ENCODE data around the gene AHNAK. TPM values are rescaled to one million over a fixed set of nuclear protein-coding genes. Genes with fewer than 3 reads are reported as not detected.

Gene AHNAK
- total and polyA plus RNA-seq, 2 donors (not counting 1 experiment from before 2014, with no cell fraction given): 220 to 762 TPM

DNA sequence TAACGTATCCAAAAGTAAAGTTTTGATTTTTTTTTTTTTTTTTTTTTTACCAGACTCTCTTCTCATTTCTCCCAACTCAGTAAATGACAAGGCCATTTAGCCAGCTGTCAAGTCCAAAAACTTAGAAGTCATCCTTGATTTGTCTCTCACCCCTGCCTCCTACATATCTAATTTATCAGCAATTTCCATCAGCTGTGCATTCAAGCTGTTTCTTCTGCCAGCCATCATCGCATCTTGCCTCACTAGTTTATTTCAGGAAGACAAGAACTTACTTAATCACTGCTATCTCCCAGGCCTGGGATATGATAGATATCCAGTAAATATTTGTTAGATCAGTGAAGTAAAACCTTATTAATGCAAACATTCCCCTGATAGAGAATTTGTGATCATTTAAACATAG is 80.2 kb downstream of the AHNAK start:
- Histone ChIP-seq H3K4me3 (replicated peaks in 1 of 4; ENCODE audit: control extremely low read depth in 1 of 4, insufficient read depth in 1 of 4, low read depth in 3 of 4, low read length in 4 of 4) (no peak overlapping the region), H3K36me3 (ENCODE audit: control insufficient read depth, insufficient read depth, low read length) (no peaks in the 10 kb centered on the region), H3K9ac (ENCODE audit: insufficient read depth, low read length) (no peak overlapping the region), H3K9me3 (ENCODE audit: control insufficient read depth, insufficient read depth, low read depth, low read length) (no peaks in the 10 kb centered on the region), H3K27ac (ENCODE audit: insufficient read depth, low read length) (no peak overlapping the region), H3K27me3 (ENCODE audit: control insufficient read depth, insufficient read depth, low read length) (no peaks in the 10 kb centered on the region), H3K4me2 (ENCODE audit: extremely low read depth, insufficient read depth, low read length) (no peak overlapping the region), H3K4me1 (ENCODE audit: control insufficient read depth, extremely low read depth, insufficient read depth, low read length) (no peaks in the 10 kb centered on the region), H3K79me2 (ENCODE audit: control insufficient read depth, insufficient read depth, low read length) (no peaks in the 10 kb centered on the region), H4K20me1 (ENCODE audit: control insufficient read depth, extremely low read depth, insufficient read depth, low read length) (no peaks in the 10 kb centered on the region), H2AFZ (ENCODE audit: low read length) (no peak overlapping the region)
- no peak for TF ChIP-seq EZH2 (IDR thresholded peaks at IDR 0.05; ENCODE audit: low read length, missing control alignments)
- TF ChIP-seq, protein P1, sequence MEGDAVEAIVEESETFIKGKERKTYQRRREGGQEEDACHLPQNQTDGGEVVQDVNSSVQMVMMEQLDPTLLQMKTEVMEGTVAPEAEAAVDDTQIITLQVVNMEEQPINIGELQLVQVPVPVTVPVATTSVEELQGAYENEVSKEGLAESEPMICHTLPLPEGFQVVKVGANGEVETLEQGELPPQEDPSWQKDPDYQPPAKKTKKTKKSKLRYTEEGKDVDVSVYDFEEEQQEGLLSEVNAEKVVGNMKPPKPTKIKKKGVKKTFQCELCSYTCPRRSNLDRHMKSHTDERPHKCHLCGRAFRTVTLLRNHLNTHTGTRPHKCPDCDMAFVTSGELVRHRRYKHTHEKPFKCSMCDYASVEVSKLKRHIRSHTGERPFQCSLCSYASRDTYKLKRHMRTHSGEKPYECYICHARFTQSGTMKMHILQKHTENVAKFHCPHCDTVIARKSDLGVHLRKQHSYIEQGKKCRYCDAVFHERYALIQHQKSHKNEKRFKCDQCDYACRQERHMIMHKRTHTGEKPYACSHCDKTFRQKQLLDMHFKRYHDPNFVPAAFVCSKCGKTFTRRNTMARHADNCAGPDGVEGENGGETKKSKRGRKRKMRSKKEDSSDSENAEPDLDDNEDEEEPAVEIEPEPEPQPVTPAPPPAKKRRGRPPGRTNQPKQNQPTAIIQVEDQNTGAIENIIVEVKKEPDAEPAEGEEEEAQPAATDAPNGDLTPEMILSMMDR (conservative IDR thresholded peaks at IDR 0.05 in 1 of 2, IDR thresholded peaks at IDR 0.05 in 1 of 2; ENCODE audit: low read depth in 1 of 2, low read length in 2 of 2): no peak
- no peak for DNase-seq (ENCODE audit: low read depth in 2 of 2)

DNA sequence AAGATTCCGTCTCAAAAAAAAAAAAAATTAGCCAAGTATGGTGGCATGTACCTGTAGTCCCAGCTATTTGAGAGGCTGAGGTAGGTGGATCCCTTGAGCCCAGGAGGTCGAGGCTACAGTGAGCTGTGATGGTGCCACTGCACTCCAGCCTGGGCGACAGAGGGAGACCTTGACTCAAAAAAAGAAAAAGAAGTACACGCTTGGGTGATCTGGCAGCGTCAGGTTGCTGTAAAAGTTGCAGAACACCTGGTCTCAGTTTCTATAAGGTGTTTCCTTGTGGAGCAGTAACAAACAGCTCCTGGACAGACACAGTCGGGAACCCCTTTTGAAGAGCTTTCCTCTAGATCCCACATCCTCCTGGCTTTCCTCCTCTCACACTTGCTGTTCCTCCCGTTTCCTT is 82.0 kb downstream of the AHNAK start:
- Histone ChIP-seq H3K4me2 (ENCODE audit: extremely low read depth, insufficient read depth, low read length) (no peak overlapping the region), H3K27ac (ENCODE audit: insufficient read depth, low read length) (no peak overlapping the region), H3K27me3 (ENCODE audit: control insufficient read depth, insufficient read depth, low read length) (no peaks in the 10 kb centered on the region), H3K36me3 (ENCODE audit: control insufficient read depth, insufficient read depth, low read length) (no peaks in the 10 kb centered on the region), H3K79me2 (ENCODE audit: control insufficient read depth, insufficient read depth, low read length) (no peaks in the 10 kb centered on the region), H3K4me1 (ENCODE audit: control insufficient read depth, extremely low read depth, insufficient read depth, low read length) (no peaks in the 10 kb centered on the region), H4K20me1 (ENCODE audit: control insufficient read depth, extremely low read depth, insufficient read depth, low read length) (no peaks in the 10 kb centered on the region), H3K4me3 (replicated peaks in 1 of 4; ENCODE audit: control extremely low read depth in 1 of 4, insufficient read depth in 1 of 4, low read depth in 3 of 4, low read length in 4 of 4) (no peak overlapping the region), H3K9me3 (ENCODE audit: control insufficient read depth, insufficient read depth, low read depth, low read length) (no peaks in the 10 kb centered on the region), H2AFZ (ENCODE audit: low read length) (no peak overlapping the region), H3K9ac (ENCODE audit: insufficient read depth, low read length) (no peak overlapping the region)
- DNase-seq (ENCODE audit: low read depth in 2 of 2): no peak
- TF ChIP-seq, protein P1 (conservative IDR thresholded peaks at IDR 0.05 in 1 of 2, IDR thresholded peaks at IDR 0.05 in 1 of 2; ENCODE audit: low read depth in 1 of 2, low read length in 2 of 2): no peak
- TF ChIP-seq EZH2 (IDR thresholded peaks at IDR 0.05; ENCODE audit: low read length, missing control alignments): no peak

DNA sequence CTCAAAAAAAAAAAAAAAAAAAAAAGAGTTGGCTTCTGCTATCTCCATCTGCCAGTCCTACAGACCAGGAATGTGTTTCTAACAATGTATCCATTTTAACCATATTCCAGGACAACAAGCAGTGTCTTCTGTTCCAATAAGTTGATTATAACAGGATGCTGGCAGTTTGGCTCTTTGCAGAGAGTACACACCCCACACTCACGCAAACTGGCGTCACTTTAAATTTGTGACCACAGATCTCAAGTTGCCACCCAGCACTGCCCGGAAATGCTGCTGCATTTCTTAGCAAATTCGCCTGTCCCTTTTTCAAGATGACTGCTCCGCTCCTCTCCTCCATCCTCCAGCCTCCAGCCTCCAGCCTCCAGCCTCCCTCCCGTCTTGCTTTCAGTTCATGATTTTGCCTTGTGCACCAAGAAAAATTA is 83.5 kb downstream of the AHNAK start:
- no peak overlapping the region for H3K4me3 ChIP-seq (replicated peaks in 1 of 4; ENCODE audit: control extremely low read depth in 1 of 4, insufficient read depth in 1 of 4, low read depth in 3 of 4, low read length in 4 of 4)
- no peak overlapping the region for H2AFZ ChIP-seq (ENCODE audit: low read length)
- no peaks in the 10 kb centered on the region for H3K4me1 ChIP-seq (ENCODE audit: control insufficient read depth, extremely low read depth, insufficient read depth, low read length)
- H3K4me2 ChIP-seq (ENCODE audit: extremely low read depth, insufficient read depth, low read length): no peak overlapping the region
- no peaks in the 10 kb centered on the region for H3K27me3 ChIP-seq (ENCODE audit: control insufficient read depth, insufficient read depth, low read length)
- H3K9me3 ChIP-seq (ENCODE audit: control insufficient read depth, insufficient read depth, low read depth, low read length): no peaks in the 10 kb centered on the region
- TF ChIP-seq, protein P1 (conservative IDR thresholded peaks at IDR 0.05 in 1 of 2, IDR thresholded peaks at IDR 0.05 in 1 of 2; ENCODE audit: low read depth in 1 of 2, low read length in 2 of 2): no peak
- no peak for TF ChIP-seq EZH2 (IDR thresholded peaks at IDR 0.05; ENCODE audit: low read length, missing control alignments)
- no peak overlapping the region for H3K27ac ChIP-seq (ENCODE audit: insufficient read depth, low read length)
- no peak overlapping the region for H3K9ac ChIP-seq (ENCODE audit: insufficient read depth, low read length)
- H3K79me2 ChIP-seq (ENCODE audit: control insufficient read depth, insufficient read depth, low read length): no peaks in the 10 kb centered on the region
- no peaks in the 10 kb centered on the region for H4K20me1 ChIP-seq (ENCODE audit: control insufficient read depth, extremely low read depth, insufficient read depth, low read length)
- no peak for DNase-seq (ENCODE audit: low read depth in 2 of 2)
- no peaks in the 10 kb centered on the region for H3K36me3 ChIP-seq (ENCODE audit: control insufficient read depth, insufficient read depth, low read length)

All from fibroblast of lung (primary cell).